ENCODE measurements around the gene DNAH8.

Gene DNAH8

DNA sequence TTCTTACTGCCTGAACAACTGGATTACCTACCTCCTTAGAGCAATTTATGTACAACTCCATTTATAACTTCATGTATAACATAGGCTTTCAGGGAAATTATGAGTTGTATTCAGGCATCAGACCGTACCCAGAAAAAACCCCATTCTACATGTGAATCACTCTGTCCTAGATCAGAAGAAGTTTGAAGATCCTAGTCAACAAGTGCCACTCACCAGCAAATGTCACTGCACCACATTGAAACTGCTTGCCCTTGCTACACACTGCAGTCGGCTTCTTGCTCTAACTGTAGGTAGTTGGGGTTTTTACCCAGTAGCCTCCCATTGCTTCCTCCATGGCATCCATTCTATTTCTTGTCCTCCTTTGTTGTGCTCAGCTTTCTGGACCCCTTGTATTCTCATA is 132.4 kb downstream of the DNAH8 start:
- Histone ChIP-seq H3K4me3 (ENCODE audit: low read depth in 1 of 2, low read length in 1 of 2) (no peak overlapping the region), H3K27ac (no peak overlapping the region), H3K27me3 (peaks cover 3% of the 10 kb centered on the region), H3K9me3 (no peaks in the 10 kb centered on the region), H3K4me1 (ENCODE audit: control insufficient read depth in 1 of 2, insufficient read depth in 1 of 2, low read depth in 1 of 2, low read length in 1 of 2) (no peaks in the 10 kb centered on the region), H3K36me3 (no peaks in the 10 kb centered on the region)
- TF ChIP-seq, protein P1, sequence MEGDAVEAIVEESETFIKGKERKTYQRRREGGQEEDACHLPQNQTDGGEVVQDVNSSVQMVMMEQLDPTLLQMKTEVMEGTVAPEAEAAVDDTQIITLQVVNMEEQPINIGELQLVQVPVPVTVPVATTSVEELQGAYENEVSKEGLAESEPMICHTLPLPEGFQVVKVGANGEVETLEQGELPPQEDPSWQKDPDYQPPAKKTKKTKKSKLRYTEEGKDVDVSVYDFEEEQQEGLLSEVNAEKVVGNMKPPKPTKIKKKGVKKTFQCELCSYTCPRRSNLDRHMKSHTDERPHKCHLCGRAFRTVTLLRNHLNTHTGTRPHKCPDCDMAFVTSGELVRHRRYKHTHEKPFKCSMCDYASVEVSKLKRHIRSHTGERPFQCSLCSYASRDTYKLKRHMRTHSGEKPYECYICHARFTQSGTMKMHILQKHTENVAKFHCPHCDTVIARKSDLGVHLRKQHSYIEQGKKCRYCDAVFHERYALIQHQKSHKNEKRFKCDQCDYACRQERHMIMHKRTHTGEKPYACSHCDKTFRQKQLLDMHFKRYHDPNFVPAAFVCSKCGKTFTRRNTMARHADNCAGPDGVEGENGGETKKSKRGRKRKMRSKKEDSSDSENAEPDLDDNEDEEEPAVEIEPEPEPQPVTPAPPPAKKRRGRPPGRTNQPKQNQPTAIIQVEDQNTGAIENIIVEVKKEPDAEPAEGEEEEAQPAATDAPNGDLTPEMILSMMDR (IDR thresholded peaks at IDR 0.05) = no peak

DNA sequence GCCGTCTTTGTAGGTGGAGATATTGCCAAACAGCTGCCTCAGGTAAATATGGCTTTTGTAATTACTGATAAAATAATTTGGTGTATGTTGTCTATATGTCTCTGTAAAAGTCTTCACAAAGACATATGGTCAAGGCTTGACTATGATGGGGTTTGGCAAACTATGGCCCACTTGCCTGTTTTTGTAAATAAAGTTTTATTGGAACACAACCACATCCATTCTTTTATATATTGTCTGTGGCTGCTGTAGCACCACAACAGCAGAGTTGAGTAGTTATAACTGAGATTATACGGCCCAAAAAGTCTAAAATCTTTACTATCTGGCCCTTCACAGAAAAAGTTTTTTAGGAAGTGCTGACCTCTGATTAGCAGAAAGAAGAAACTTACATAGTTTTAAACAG is 133.6 kb downstream of the DNAH8 start:
- no peaks in the 10 kb centered on the region for H3K4me1 ChIP-seq (ENCODE audit: control insufficient read depth in 1 of 2, insufficient read depth in 1 of 2, low read depth in 1 of 2, low read length in 1 of 2)
- no peaks in the 10 kb centered on the region for H3K9me3 ChIP-seq
- TF ChIP-seq, protein P1 (IDR thresholded peaks at IDR 0.05) = no peak

DNA sequence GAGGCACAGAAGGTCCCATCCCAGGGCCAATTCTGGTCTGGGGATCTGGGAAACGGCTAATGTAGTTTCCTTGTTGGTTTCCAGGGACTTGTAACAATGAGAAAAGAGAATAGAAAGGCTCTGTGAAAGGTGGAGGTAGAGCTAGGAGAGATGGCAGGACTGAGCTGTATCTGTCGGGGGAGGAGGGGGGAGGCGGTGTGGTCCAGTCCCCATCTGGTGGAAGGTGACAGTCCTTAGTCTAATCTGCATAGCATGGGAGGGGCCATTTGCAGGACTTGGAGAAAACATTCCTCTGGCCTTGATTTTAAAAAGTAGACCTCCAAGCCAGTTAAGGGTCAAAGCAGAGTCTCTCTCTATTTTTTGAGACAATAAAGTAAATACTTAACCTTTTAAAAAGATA is 137.1 kb downstream of the DNAH8 start:
- H3K4me3 ChIP-seq (ENCODE audit: low read depth in 1 of 2, low read length in 1 of 2) = no peak overlapping the region
- H3K4me1 ChIP-seq (ENCODE audit: control insufficient read depth in 1 of 2, insufficient read depth in 1 of 2, low read depth in 1 of 2, low read length in 1 of 2) = no peaks in the 10 kb centered on the region
- no peaks in the 10 kb centered on the region for H3K9me3 ChIP-seq
- peaks cover 21% of the 10 kb centered on the region for H3K27me3 ChIP-seq
- H3K27ac ChIP-seq = no peak overlapping the region
- TF ChIP-seq, protein P1 (IDR thresholded peaks at IDR 0.05) = no peak
- no peaks in the 10 kb centered on the region for H3K36me3 ChIP-seq

More for the DNA sequence above, 133.6 kb downstream of the DNAH8 start:
- Histone ChIP-seq H3K27me3 (peaks cover 7% of the 10 kb centered on the region), H3K36me3 (no peaks in the 10 kb centered on the region), H3K4me3 (ENCODE audit: low read depth in 1 of 2, low read length in 1 of 2) (no peak overlapping the region), H3K27ac (no peak overlapping the region)

DNA sequence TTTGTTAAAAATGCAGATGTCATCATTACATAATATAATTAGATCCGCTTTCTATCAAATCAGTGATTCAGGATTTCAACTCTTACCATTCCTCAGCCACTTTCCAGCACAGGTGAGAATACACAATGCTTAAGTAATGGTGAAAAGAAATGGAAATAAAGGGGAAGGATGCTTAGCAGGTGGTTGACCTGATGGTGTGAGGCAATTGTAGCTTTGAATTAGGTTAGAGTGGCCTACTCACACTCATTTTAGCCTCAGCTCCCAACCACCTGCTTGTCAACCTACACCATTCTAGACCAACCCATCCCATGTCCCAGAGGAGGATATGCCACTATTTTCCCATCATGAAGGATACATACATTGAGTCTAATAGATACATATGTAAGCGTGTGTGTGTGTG is 138.1 kb downstream of the DNAH8 start:
- no peak overlapping the region for H3K4me3 ChIP-seq (ENCODE audit: low read depth in 1 of 2, low read length in 1 of 2)
- H3K27me3 ChIP-seq = peaks cover 21% of the 10 kb centered on the region
- no peaks in the 10 kb centered on the region for H3K36me3 ChIP-seq
- no peak overlapping the region for H3K27ac ChIP-seq
- H3K9me3 ChIP-seq = no peaks in the 10 kb centered on the region
- H3K4me1 ChIP-seq (ENCODE audit: control insufficient read depth in 1 of 2, insufficient read depth in 1 of 2, low read depth in 1 of 2, low read length in 1 of 2) = no peaks in the 10 kb centered on the region
- TF ChIP-seq, protein P1 (IDR thresholded peaks at IDR 0.05) = no peak

DNA sequence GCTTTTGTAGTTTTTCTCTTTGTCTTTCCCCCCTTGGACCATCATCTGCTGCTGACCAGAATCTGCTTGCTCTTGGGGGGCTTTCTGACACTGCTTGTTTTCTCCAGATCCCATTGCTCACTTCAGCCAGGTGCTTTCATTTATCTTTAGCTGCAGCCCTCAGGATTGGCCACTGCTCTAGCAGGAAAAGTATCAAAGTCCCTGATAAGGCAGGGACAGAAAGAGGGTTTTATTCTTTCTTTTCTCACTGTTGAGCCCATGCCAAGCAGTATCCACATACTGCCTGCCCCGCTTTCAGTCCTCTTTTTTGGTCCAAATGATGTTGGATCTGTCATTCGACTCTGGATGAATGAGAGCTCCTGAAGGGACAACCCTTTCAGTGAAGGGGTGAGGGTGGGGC is 141.4 kb downstream of the DNAH8 start:
- TF ChIP-seq, protein P1 (IDR thresholded peaks at IDR 0.05) = no peak
- Histone ChIP-seq H3K4me1 (ENCODE audit: control insufficient read depth in 1 of 2, insufficient read depth in 1 of 2, low read depth in 1 of 2, low read length in 1 of 2) (no peaks in the 10 kb centered on the region), H3K27me3 (peaks cover 21% of the 10 kb centered on the region), H3K36me3 (no peaks in the 10 kb centered on the region), H3K4me3 (ENCODE audit: low read depth in 1 of 2, low read length in 1 of 2) (no peak overlapping the region), H3K9me3 (no peaks in the 10 kb centered on the region), H3K27ac (no peak overlapping the region)

DNA sequence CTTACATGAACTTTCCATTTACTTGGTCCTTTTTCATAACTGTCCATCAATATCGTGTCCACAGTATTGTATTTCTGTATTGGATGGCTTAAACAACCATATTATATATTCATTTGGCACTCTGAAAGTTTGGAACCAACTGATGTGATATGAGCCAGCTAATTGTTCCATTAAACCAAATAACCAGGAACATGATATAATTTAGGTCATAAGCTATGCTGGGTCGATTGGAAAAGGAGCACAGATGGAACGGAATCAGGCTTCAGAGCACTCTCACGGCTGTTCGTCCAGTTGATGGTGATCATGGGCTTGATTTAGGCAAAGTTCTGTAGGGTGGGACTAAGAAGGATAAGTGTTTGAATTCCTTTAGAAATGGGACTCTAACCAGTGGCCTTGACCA is 142.7 kb downstream of the DNAH8 start:
- Histone ChIP-seq H3K27me3 (peaks cover 21% of the 10 kb centered on the region), H3K9me3 (no peaks in the 10 kb centered on the region), H3K36me3 (no peaks in the 10 kb centered on the region), H3K27ac (no peak overlapping the region), H3K4me3 (ENCODE audit: low read depth in 1 of 2, low read length in 1 of 2) (no peak overlapping the region), H3K4me1 (ENCODE audit: control insufficient read depth in 1 of 2, insufficient read depth in 1 of 2, low read depth in 1 of 2, low read length in 1 of 2) (no peaks in the 10 kb centered on the region)
- TF ChIP-seq, protein P1 (IDR thresholded peaks at IDR 0.05) = no peak
